Uterus (tissue), 2 donors: ENCODE measurements around the gene EVI5L.

Source experiments
- CTCF ChIP-seq, 4 experiments: fragments of 200-600 bp in 2 of 4; fragments of 450-650 bp in 2 of 4; sonication (generic) in 2 of 4; IDR thresholded peaks; one replicate each; pipeline ENCODE4 v1.5.1; 2016 to 2019; ENCODE audit warnings: antibody characterized with exemption in 4 of 4, mild to moderate bottlenecking in 2 of 4, moderate library complexity in 1 of 4
- POLR2A ChIP-seq, 2 donors: fragments of 450-650 bp; IDR thresholded peaks; one replicate each; pipeline ENCODE4 v1.6.1; 2016; ENCODE audit warnings: antibody characterized with exemption in 2 of 2, mild to moderate bottlenecking in 1 of 2, moderate library complexity in 1 of 2

GRCh38 chr19:7858109-7858770, 28.2 kb downstream of the EVI5L start:
- TF ChIP-seq CTCF (IDR thresholded peaks at IDR 0.05): no peak
- TF ChIP-seq POLR2A (IDR thresholded peaks at IDR 0.05): no peak
